H1 (cell line): ENCODE data around the gene ABCC2. TPM values are rescaled to one million over a fixed set of nuclear protein-coding genes. Genes with fewer than 3 reads are reported as not detected.

ENCODE experiments used
- CTCF ChIA-PET: fragments of 300-600 bp; sonication (Branson Sonifier 250); formaldehyde crosslinking; loops from one replicate; lab custom pipeline; 2021; ENCODE audit not compliant: partially characterized antibody; lab: Charles Lee
- POLR2A ChIA-PET: fragments of 300-600 bp; sonication (Branson Sonifier 250); formaldehyde crosslinking; loops from one replicate; lab custom pipeline; 2021; ENCODE audit warnings: inconsistent platforms; ENCODE audit not compliant: partially characterized antibody; lab: Charles Lee
- DNase-seq, 2 experiments: peaks; one replicate each; pipeline versions ENCODE4 v3.0.0 to v3.0.0-alpha.2; 2010 to 2022; ENCODE audit warnings: low spot score in 2 of 2, low read depth in 1 of 2, mixed read lengths in 1 of 2
- FAIRE-seq: peaks from 2 replicates; lab custom pipeline; 2011; peaks lifted over from hg19 to GRCh38; lab: Jason Lieb, UNC
- H2AFZ ChIP-seq: 2 replicates; pipeline ENCODE4 v1.8.1; 2012; ENCODE audit warnings: low read length, inconsistent platforms
- H2AK5ac ChIP-seq: 2 replicates; pipeline ENCODE4 v1.6.1; 2013; ENCODE audit warnings: low read depth, low read length
- H2BK120ac ChIP-seq: replicated peaks from 2 replicates; pipeline ENCODE3; 2013; ENCODE audit warnings: low read depth, low read length, inconsistent platforms
- H2BK12ac ChIP-seq: 2 replicates; pipeline ENCODE4 v1.6.1; 2013; ENCODE audit warnings: low read depth, low read length
- H2BK15ac ChIP-seq: 2 replicates; pipeline ENCODE4 v1.6.1; 2013; ENCODE audit warnings: low read length
- H2BK20ac ChIP-seq: 2 replicates; pipeline ENCODE4 v1.6.1; 2013; ENCODE audit warnings: low read length
- H2BK5ac ChIP-seq: 2 replicates; pipeline ENCODE4 v1.6.1; 2013; ENCODE audit warnings: low read depth, low read length
- H3K14ac ChIP-seq: 2 replicates; pipeline ENCODE4 v1.6.1; 2013; ENCODE audit warnings: inconsistent platforms; ENCODE audit not compliant: insufficient read length
- H3K18ac ChIP-seq: 2 replicates; pipeline ENCODE4 v1.6.1; 2013; ENCODE audit warnings: low read length; ENCODE audit errors: extremely low read depth
- H3K23ac ChIP-seq: 2 replicates; pipeline ENCODE4 v1.6.1; 2013; ENCODE audit warnings: inconsistent platforms; ENCODE audit not compliant: insufficient read length
- H3K23me2 ChIP-seq: 2 replicates; pipeline ENCODE4 v1.6.1; 2013; ENCODE audit warnings: low read depth, low read length
- H3K27ac ChIP-seq: 2 replicates; pipeline ENCODE4 v1.6.1; 2011; ENCODE audit warnings: low read depth, low read length, inconsistent platforms
- H3K27me3 ChIP-seq, 4 experiments: replicated peaks in 1 of 4; 1 replicate in 1 of 4; 2 replicates in 3 of 4; pipeline versions ENCODE4 v1.6.1 to v1.8.1; 2011 to 2013; ENCODE audit warnings: low read length in 3 of 4, mild to moderate bottlenecking in 3 of 4, inconsistent platforms in 2 of 4, mixed read lengths in 2 of 4, moderate library complexity in 1 of 4; ENCODE audit not compliant: control insufficient read depth in 3 of 4, insufficient read depth in 3 of 4; ENCODE audit errors: extremely low read depth in 1 of 4
- H3K36me3 ChIP-seq, 4 experiments: 2 replicates each; pipeline versions ENCODE4 v1.6.1 to v1.8.1; 2011 to 2013; ENCODE audit warnings: mild to moderate bottlenecking in 4 of 4, low read length in 3 of 4, moderate library complexity in 2 of 4, control low read depth in 1 of 4, inconsistent platforms in 1 of 4; ENCODE audit not compliant: insufficient read depth in 4 of 4, control insufficient read depth in 2 of 4
- H3K4ac ChIP-seq: replicated peaks from 2 replicates; pipeline ENCODE3; 2013; ENCODE audit warnings: low read length, low read depth, mixed read lengths, inconsistent platforms; ENCODE audit not compliant: insufficient read length
- H3K4me1 ChIP-seq, 4 experiments: replicated peaks in 1 of 4; 1 replicate in 1 of 4; 2 replicates in 3 of 4; pipeline versions ENCODE4 v1.6.1 to v1.8.1; 2011 to 2013; ENCODE audit warnings: low read length in 3 of 4, inconsistent platforms in 2 of 4, mixed read lengths in 1 of 4; ENCODE audit not compliant: insufficient read depth in 4 of 4, control insufficient read depth in 3 of 4
- H3K4me2 ChIP-seq, 2 experiments: 2 replicates each; pipeline versions ENCODE4 v1.6.1 to v1.8.1; 2011 to 2013; ENCODE audit warnings: low read depth in 2 of 2, low read length in 2 of 2, control low read depth in 1 of 2, inconsistent platforms in 1 of 2, mild to moderate bottlenecking in 1 of 2; ENCODE audit not compliant: insufficient read depth in 1 of 2
- H3K4me3 ChIP-seq, 4 experiments: fragments of 200-600, 300-600 bp in 1 of 4; sonication (generic), shearing (Covaris generic), sonication (Bioruptor Twin) in 1 of 4; 2 replicates each; pipeline versions ENCODE4 v1.5.1 to v1.8.1; 2011 to 2016; ENCODE audit warnings: low read length in 4 of 4, low read depth in 3 of 4, control low read depth in 2 of 4, inconsistent platforms in 2 of 4, mild to moderate bottlenecking in 2 of 4, mixed read lengths in 1 of 4, moderate library complexity in 1 of 4; ENCODE audit not compliant: insufficient read depth in 2 of 4; ENCODE audit errors: extremely low read depth in 1 of 4
- H3K56ac ChIP-seq: replicated peaks from 2 replicates; pipeline ENCODE3; 2013; ENCODE audit warnings: low read depth, mild to moderate bottlenecking, mixed read lengths, low read length, inconsistent platforms; ENCODE audit not compliant: insufficient read length
- H3K79me1 ChIP-seq: 2 replicates; pipeline ENCODE4 v1.6.1; 2013; ENCODE audit warnings: low read depth, low read length, control low read depth
- H3K79me2 ChIP-seq, 2 experiments: 2 replicates each; pipeline versions ENCODE4 v1.6.1 to v1.8.1; 2012 to 2013; ENCODE audit warnings: low read length in 2 of 2, mild to moderate bottlenecking in 2 of 2, inconsistent platforms in 1 of 2; ENCODE audit not compliant: insufficient read depth in 2 of 2, control insufficient read depth in 1 of 2
- H3K9ac ChIP-seq, 4 experiments: replicated peaks in 1 of 4; 1 replicate in 1 of 4; 2 replicates in 3 of 4; pipeline versions ENCODE4 v1.6.1 to v1.8.1; 2011 to 2013; ENCODE audit warnings: low read depth in 3 of 4, low read length in 3 of 4, control low read depth in 2 of 4, mild to moderate bottlenecking in 2 of 4, moderate library complexity in 2 of 4, inconsistent platforms in 1 of 4; ENCODE audit errors: extremely low read depth in 1 of 4
- H3K9me3 ChIP-seq, 2 experiments: 2 replicates each; pipeline versions ENCODE4 v1.6.1 to v1.8.1; 2012 to 2013; ENCODE audit warnings: mild to moderate bottlenecking in 2 of 2, moderate library complexity in 2 of 2, control low read depth in 1 of 2, inconsistent platforms in 1 of 2, low read depth in 1 of 2, low read length in 1 of 2, mixed read lengths in 1 of 2; ENCODE audit not compliant: insufficient read depth in 2 of 2
- H4K20me1 ChIP-seq, 2 experiments: replicated peaks in 1 of 2; 2 replicates each; pipeline versions ENCODE3 to v1.8.1; 2011 to 2013; ENCODE audit warnings: inconsistent platforms in 2 of 2, low read length in 2 of 2, mild to moderate bottlenecking in 1 of 2; ENCODE audit not compliant: insufficient read depth in 2 of 2, control insufficient read depth in 1 of 2
- H4K5ac ChIP-seq: 2 replicates; pipeline ENCODE4 v1.6.1; 2013; ENCODE audit warnings: low read length, low read depth, mixed read lengths, inconsistent platforms; ENCODE audit not compliant: insufficient read length
- H4K8ac ChIP-seq: 2 replicates; pipeline ENCODE4 v1.8.0; 2013; ENCODE audit warnings: mild to moderate bottlenecking, moderate library complexity, low read length, inconsistent platforms; ENCODE audit not compliant: insufficient read depth; ENCODE audit errors: extremely low read depth
- H4K91ac ChIP-seq: replicated peaks from 2 replicates; pipeline ENCODE3; 2013; ENCODE audit warnings: low read length, mixed read lengths, inconsistent platforms; ENCODE audit not compliant: insufficient read length
- CREB1 ChIP-seq: IDR thresholded peaks from 2 replicates; pipeline ENCODE4 v1.6.1; 2012; ENCODE audit warnings: inconsistent platforms
- GTF2F1 ChIP-seq: IDR thresholded peaks from 2 replicates; pipeline ENCODE4 v1.6.1; 2012; ENCODE audit warnings: low read depth, low read length, improper control_type of control experiment, borderline replicate concordance
- JUN ChIP-seq: IDR thresholded peaks from 2 replicates; pipeline ENCODE4 v1.6.1; 2011; ENCODE audit warnings: low read depth, mild to moderate bottlenecking, improper control_type of control experiment, low read length
- RAD21 ChIP-seq, 2 experiments: IDR thresholded peaks in 1 of 2; conservative IDR thresholded peaks in 1 of 2; 2 replicates each; pipeline ENCODE4 v1.6.1; 2011; ENCODE audit warnings: low read depth in 2 of 2, low read length in 2 of 2, improper control_type of control experiment in 1 of 2, inconsistent platforms in 1 of 2, mild to moderate bottlenecking in 1 of 2, moderate library complexity in 1 of 2
- RNF2 ChIP-seq: fragments of 200-900, 300-1000 bp; sonication (generic); IDR thresholded peaks from 2 replicates; pipeline ENCODE4 v1.7.1; 2016; ENCODE audit warnings: borderline replicate concordance, low read depth, mild to moderate bottlenecking, antibody characterized with exemption, low read length; ENCODE audit not compliant: poor library complexity, severe bottlenecking; ENCODE audit errors: missing control alignments
- SIRT6 ChIP-seq: IDR thresholded peaks from one replicate; pipeline ENCODE4 v1.7.1; 2012; ENCODE audit warnings: low read length, inconsistent platforms
- WGBS, 2 experiments: shearing (Covaris generic) in 1 of 2; methylation state at CpG; one replicate each; pipeline versions ENCODE4 v1.1.6 to v1.1.7; 2013 to 2015; ENCODE audit warnings: low lambda C conversion rate in 2 of 2, mixed read lengths in 2 of 2, inconsistent platforms in 1 of 2, low coverage in 1 of 2, missing lambda C conversion rate in 1 of 2; ENCODE audit not compliant: insufficient replicate concordance in 2 of 2, insufficient coverage in 1 of 2, insufficient read length in 1 of 2; ENCODE audit errors: extremely low coverage in 1 of 2, missing lambda C conversion rate in 1 of 2; 5-methylcytosine and 5-hydroxymethylcytosine counted together
- polyA plus RNA-seq, 7 experiments: library from polyadenylated mRNA; depleted of rRNA in 3 of 7; stranded (reverse) in 5 of 7; unstranded in 2 of 7; fragments of >200 nt in 5 of 7; fragments of 200-250 nt in 2 of 7; gene quantifications; 1 replicate in 5 of 7; 2 replicates in 1 of 7; 4 replicates in 1 of 7; pipeline versions ENCODE4 v1.2.1 to v1.2.3, GENCODE V29; 2011 to 2013; ENCODE audit warnings: missing spikeins in 2 of 7, mixed read lengths in 2 of 7
- total RNA-seq: library from RNA; stranded (reverse); fragmentation: NEBNext Ultra II Directional; extraction: Animal tissue kit (Norgen Biotek cat#: 25700); gene quantifications from 2 replicates; pipeline ENCODE4 v1.2.1, GENCODE V29; 2021
- TF ChIP-seq, protein P1 (sequence below), 3 experiments: IDR thresholded peaks; 1 replicate in 2 of 3; 2 replicates in 1 of 3; pipeline versions ENCODE4 v1.5.1 to v1.6.1; 2011; ENCODE audit warnings: low read length in 3 of 3, mild to moderate bottlenecking in 3 of 3, inconsistent platforms in 2 of 3, low read depth in 1 of 3, moderate library complexity in 1 of 3; ENCODE audit not compliant: insufficient read depth in 1 of 3; ENCODE audit errors: control extremely low read depth in 1 of 3

Gene ABCC2
- total and polyA plus RNA-seq, 2 of the 8 experiments (the other 6 are each of a cell fraction or from before 2014, with no cell fraction given) = 0.74 to 1.1 TPM

GRCh38 chr10:99854860-99855259 lies 72.4 kb downstream of the ABCC2 start:
- H3K18ac ChIP-seq = no peak overlapping the region
- H4K8ac ChIP-seq = no peak overlapping the region
- H2BK12ac ChIP-seq = no peak overlapping the region
- H3K79me2 ChIP-seq = no peaks in the 10 kb centered on the region
- H3K4me2 ChIP-seq = no peak overlapping the region
- H3K4me3 ChIP-seq = no peak overlapping the region
- H3K23ac ChIP-seq = no peak overlapping the region
- H2AFZ ChIP-seq = no peak overlapping the region
- TF ChIP-seq RAD21 (IDR thresholded peaks at IDR 0.05 in 1 of 2, conservative IDR thresholded peaks at IDR 0.05 in 1 of 2; ENCODE audit: low read depth in 2 of 2, low read length in 2 of 2) (peak; percentile 56 to 65), RNF2 (no peak), CREB1 (no peak), GTF2F1 (no peak), SIRT6 (no peak), JUN (no peak)
- TF ChIP-seq, protein P1, sequence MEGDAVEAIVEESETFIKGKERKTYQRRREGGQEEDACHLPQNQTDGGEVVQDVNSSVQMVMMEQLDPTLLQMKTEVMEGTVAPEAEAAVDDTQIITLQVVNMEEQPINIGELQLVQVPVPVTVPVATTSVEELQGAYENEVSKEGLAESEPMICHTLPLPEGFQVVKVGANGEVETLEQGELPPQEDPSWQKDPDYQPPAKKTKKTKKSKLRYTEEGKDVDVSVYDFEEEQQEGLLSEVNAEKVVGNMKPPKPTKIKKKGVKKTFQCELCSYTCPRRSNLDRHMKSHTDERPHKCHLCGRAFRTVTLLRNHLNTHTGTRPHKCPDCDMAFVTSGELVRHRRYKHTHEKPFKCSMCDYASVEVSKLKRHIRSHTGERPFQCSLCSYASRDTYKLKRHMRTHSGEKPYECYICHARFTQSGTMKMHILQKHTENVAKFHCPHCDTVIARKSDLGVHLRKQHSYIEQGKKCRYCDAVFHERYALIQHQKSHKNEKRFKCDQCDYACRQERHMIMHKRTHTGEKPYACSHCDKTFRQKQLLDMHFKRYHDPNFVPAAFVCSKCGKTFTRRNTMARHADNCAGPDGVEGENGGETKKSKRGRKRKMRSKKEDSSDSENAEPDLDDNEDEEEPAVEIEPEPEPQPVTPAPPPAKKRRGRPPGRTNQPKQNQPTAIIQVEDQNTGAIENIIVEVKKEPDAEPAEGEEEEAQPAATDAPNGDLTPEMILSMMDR (IDR thresholded peaks at IDR 0.05; ENCODE audit: control extremely low read depth in 1 of 3, insufficient read depth in 1 of 3, low read depth in 1 of 3, low read length in 3 of 3) = peak; percentile 29 to 52 (median 41)
- POLR2A ChIA-PET = interaction anchor here (1.2 kb wide), 1 partner anchor 19 kb away, joined by 5 read pairs; no protein-coding TSS in a partner anchor
- no peak overlapping the region for H4K91ac ChIP-seq
- no peaks in the 10 kb centered on the region for H3K36me3 ChIP-seq
- H4K20me1 ChIP-seq = no peaks in the 10 kb centered on the region
- no peak overlapping the region for H3K4ac ChIP-seq
- no peaks in the 10 kb centered on the region for H3K23me2 ChIP-seq
- no peak overlapping the region for H2BK15ac ChIP-seq
- no peak overlapping the region for H4K5ac ChIP-seq
- H3K79me1 ChIP-seq = no peaks in the 10 kb centered on the region
- no peaks in the 10 kb centered on the region for H3K9me3 ChIP-seq
- peaks cover 4 to 11% (median 9%) of the 10 kb centered on the region in 4 experiments; a peak in 6 of 7 replicates for H3K4me1 ChIP-seq
- no peak overlapping the region for H3K27ac ChIP-seq
- no peak overlapping the region for H2BK20ac ChIP-seq
- H2BK120ac ChIP-seq = no peak overlapping the region
- H3K9ac ChIP-seq = no peak overlapping the region
- no peak overlapping the region for H2BK5ac ChIP-seq
- DNase-seq = no peak
- H3K14ac ChIP-seq = no peak overlapping the region
- WGBS, 2 experiments = 82% methylated on average over 6 of the region's 6 CpGs; no CpG with 5 or more reads in 1 of the 2 experiments
- CTCF ChIA-PET = interaction anchor here (0.8 to 10.8 kb wide), 11 partner anchors 8 to 338 kb away, joined by 3 to 100 read pairs (median 5); no protein-coding TSS in a partner anchor
- H3K27me3 ChIP-seq = no peaks in the 10 kb centered on the region
- no peak overlapping the region for H2AK5ac ChIP-seq
- FAIRE-seq = no peak
- H3K56ac ChIP-seq = no peak overlapping the region
